ENCODE measurements around the gene LPO. TPM values are rescaled to one million over a fixed set of nuclear protein-coding genes. Genes with fewer than 3 reads are reported as not detected.

Gene LPO
- total RNA-seq, 2 donors from 2014 or later: 0.16 to 0.19 TPM

- H3K36me3 Mint-ChIP-seq: no peaks in the 10 kb centered on the region
- H3K9me3 Mint-ChIP-seq: no peaks in the 10 kb centered on the region
- no peak for DNase-seq (ENCODE audit: low spot score in 2 of 2)
- no peak for ATAC-seq
- no peak overlapping the region for H3K27ac Mint-ChIP-seq
Observed at GRCh38 chr17:58246104-58246740, 7.8 kb downstream of the LPO start.

- no peak for DNase-seq (ENCODE audit: low spot score in 2 of 2)
- no peak overlapping the region for H3K27ac Mint-ChIP-seq
- no peaks in the 10 kb centered on the region for H3K36me3 Mint-ChIP-seq
- no peaks in the 10 kb centered on the region for H3K9me3 Mint-ChIP-seq
- ATAC-seq: no peak
Observed at GRCh38 chr17:58246781-58247180, 8.4 kb downstream of the LPO start.

- H3K27ac Mint-ChIP-seq: no peak overlapping the region
- ATAC-seq (peak in 1 of 2 donors; percentile 28), DNase-seq (ENCODE audit: low spot score in 2 of 2) (no peak)
- no peaks in the 10 kb centered on the region for H3K36me3 Mint-ChIP-seq
- no peaks in the 10 kb centered on the region for H3K9me3 Mint-ChIP-seq
Observed at GRCh38 chr17:58247511-58248363, 9.4 kb downstream of the LPO start.

- H3K9me3 Mint-ChIP-seq: no peaks in the 10 kb centered on the region
Observed at GRCh38 chr17:58248955-58249269, 10.5 kb downstream of the LPO start.

GRCh38 chr17:58249270-58250133 is 11.1 kb downstream of the LPO start:
- DNase-seq (ENCODE audit: low spot score in 2 of 2) (peak; percentile 78 to 85), ATAC-seq (peak; percentile 89 to 91)
- H3K27ac Mint-ChIP-seq: no peak overlapping the region
- H3K36me3 Mint-ChIP-seq: no peaks in the 10 kb centered on the region
- H3K9me3 Mint-ChIP-seq: no peaks in the 10 kb centered on the region

More at GRCh38 chr17:58248955-58249269, 10.5 kb downstream of the LPO start:
- DNase-seq (ENCODE audit: low spot score in 2 of 2): no peak
- no peaks in the 10 kb centered on the region for H3K36me3 Mint-ChIP-seq
- ATAC-seq: peak in 1 of 2 donors; percentile 12
- no peak overlapping the region for H3K27ac Mint-ChIP-seq

GRCh38 chr17:58250344-58251011 is 12.1 kb downstream of the LPO start:
- Mint-ChIP-seq H3K36me3 (no peaks in the 10 kb centered on the region), H3K27ac (no peak overlapping the region), H3K9me3 (no peaks in the 10 kb centered on the region)
- ATAC-seq: no peak
- no peak for DNase-seq (ENCODE audit: low spot score in 2 of 2)

GRCh38 chr17:58252141-58252540 is 13.8 kb downstream of the LPO start:
- DNase-seq (ENCODE audit: low spot score in 2 of 2): no peak

GRCh38 chr17:58253082-58253481 is 14.7 kb downstream of the LPO start:
- Mint-ChIP-seq H3K27ac (no peak overlapping the region), H3K36me3 (no peaks in the 10 kb centered on the region), H3K9me3 (no peaks in the 10 kb centered on the region)
- no peak for DNase-seq (ENCODE audit: low spot score in 2 of 2)
- ATAC-seq: no peak

More at GRCh38 chr17:58252141-58252540, 13.8 kb downstream of the LPO start:
- H3K9me3 Mint-ChIP-seq: no peaks in the 10 kb centered on the region
- H3K27ac Mint-ChIP-seq: no peak overlapping the region
- no peaks in the 10 kb centered on the region for H3K36me3 Mint-ChIP-seq
- no peak for ATAC-seq

GRCh38 chr17:58254803-58255202 is 16.4 kb downstream of the LPO start:
- H3K27ac Mint-ChIP-seq: no peak overlapping the region
- ATAC-seq: no peak
- no peaks in the 10 kb centered on the region for H3K36me3 Mint-ChIP-seq
- no peak for DNase-seq (ENCODE audit: low spot score in 2 of 2)
- H3K9me3 Mint-ChIP-seq: no peaks in the 10 kb centered on the region

- ATAC-seq (no peak), DNase-seq (ENCODE audit: low spot score in 2 of 2) (peak in 1 of 2 donors; percentile 2)
- H3K9me3 Mint-ChIP-seq: no peaks in the 10 kb centered on the region
- no peak overlapping the region for H3K27ac Mint-ChIP-seq
- H3K36me3 Mint-ChIP-seq: no peaks in the 10 kb centered on the region
Observed at GRCh38 chr17:58262149-58262548, 23.8 kb downstream of the LPO start.

- Mint-ChIP-seq H3K27ac (no peak overlapping the region), H3K36me3 (no peaks in the 10 kb centered on the region), H3K9me3 (no peaks in the 10 kb centered on the region)
- no peak for ATAC-seq
- no peak for DNase-seq (ENCODE audit: low spot score in 2 of 2)
Observed at GRCh38 chr17:58263773-58264172, 25.4 kb downstream of the LPO start.

- Mint-ChIP-seq H3K36me3 (no peaks in the 10 kb centered on the region), H3K27ac (no peak overlapping the region), H3K9me3 (no peaks in the 10 kb centered on the region)
- DNase-seq (ENCODE audit: low spot score in 2 of 2): peak in 1 of 2 donors; percentile 23
- ATAC-seq: no peak
Observed at GRCh38 chr17:58264407-58265103, 26.2 kb downstream of the LPO start.

- Mint-ChIP-seq H3K36me3 (no peaks in the 10 kb centered on the region), H3K9me3 (no peaks in the 10 kb centered on the region), H3K27ac (no peak overlapping the region)
- DNase-seq (ENCODE audit: low spot score in 2 of 2) (no peak), ATAC-seq (no peak)
Observed at GRCh38 chr17:58265271-58265670, 26.9 kb downstream of the LPO start.

GRCh38 chr17:58265902-58266875 is 27.8 kb downstream of the LPO start:
- ATAC-seq: no peak
- no peak for DNase-seq (ENCODE audit: low spot score in 2 of 2)
- no peak overlapping the region for H3K27ac Mint-ChIP-seq
- H3K36me3 Mint-ChIP-seq: no peaks in the 10 kb centered on the region
- H3K9me3 Mint-ChIP-seq: no peaks in the 10 kb centered on the region
